Measurements from ENCODE around the gene BCAS3.

DNA sequence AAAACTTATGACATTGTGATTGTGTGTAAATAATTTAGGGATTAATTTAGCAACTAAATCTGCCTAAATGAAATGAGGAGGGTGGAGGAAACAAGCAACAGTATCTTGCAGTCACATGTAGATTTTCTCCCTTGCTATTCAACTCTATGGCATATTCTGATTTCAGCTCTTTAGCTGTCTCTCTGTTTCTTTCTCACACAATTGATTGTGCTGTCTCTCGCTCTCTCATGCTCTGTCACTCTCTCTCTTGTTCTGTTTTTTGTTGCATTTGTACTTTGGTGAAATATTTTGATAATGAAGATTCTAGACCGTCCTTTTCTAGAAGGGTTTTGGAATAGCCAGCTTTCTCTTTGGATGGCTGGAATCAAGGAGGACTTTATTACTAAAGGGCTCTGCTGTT is 70.6 kb downstream of the BCAS3 start:
- TF ChIP-seq, protein P1, sequence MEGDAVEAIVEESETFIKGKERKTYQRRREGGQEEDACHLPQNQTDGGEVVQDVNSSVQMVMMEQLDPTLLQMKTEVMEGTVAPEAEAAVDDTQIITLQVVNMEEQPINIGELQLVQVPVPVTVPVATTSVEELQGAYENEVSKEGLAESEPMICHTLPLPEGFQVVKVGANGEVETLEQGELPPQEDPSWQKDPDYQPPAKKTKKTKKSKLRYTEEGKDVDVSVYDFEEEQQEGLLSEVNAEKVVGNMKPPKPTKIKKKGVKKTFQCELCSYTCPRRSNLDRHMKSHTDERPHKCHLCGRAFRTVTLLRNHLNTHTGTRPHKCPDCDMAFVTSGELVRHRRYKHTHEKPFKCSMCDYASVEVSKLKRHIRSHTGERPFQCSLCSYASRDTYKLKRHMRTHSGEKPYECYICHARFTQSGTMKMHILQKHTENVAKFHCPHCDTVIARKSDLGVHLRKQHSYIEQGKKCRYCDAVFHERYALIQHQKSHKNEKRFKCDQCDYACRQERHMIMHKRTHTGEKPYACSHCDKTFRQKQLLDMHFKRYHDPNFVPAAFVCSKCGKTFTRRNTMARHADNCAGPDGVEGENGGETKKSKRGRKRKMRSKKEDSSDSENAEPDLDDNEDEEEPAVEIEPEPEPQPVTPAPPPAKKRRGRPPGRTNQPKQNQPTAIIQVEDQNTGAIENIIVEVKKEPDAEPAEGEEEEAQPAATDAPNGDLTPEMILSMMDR (conservative IDR thresholded peaks at IDR 0.05; ENCODE audit: low read length): no peak
- TF ChIP-seq EZH2phosphoT487 (IDR thresholded peaks at IDR 0.05; ENCODE audit: borderline replicate concordance, low read depth, low read length): no peak
